Activated naive CD4-positive, alpha-beta T cell treated with anti-CD3 and anti-CD28 coated beads, Interleukin-2, amount 50 U/mL, for 72 hours (primary cell): ENCODE data around the gene FAM110C. TPM values are rescaled to one million over a fixed set of nuclear protein-coding genes. Genes with fewer than 3 reads are reported as not detected.
"Not testable (repeated sequence)": the region's sequence is repeated elsewhere in the genome, so short reads cannot be mapped to it uniquely, and the experiment has no call there.

Source experiments
- ATAC-seq, 2 donors: fragments of 150-1000 bp; cut with Tn5 transposase; 2 replicates each; pipeline ENCODE4 v1.10.0; 2021; ENCODE audit warnings: mild to moderate bottlenecking in 2 of 2, moderate library complexity in 2 of 2
- DNase-seq, 2 donors: peaks; one replicate each; pipeline ENCODE4 v3.0.0; 2021 to 2022; ENCODE audit warnings: low spot score in 2 of 2
- H3K27ac Mint-ChIP-seq, 2 donors: one replicate each; pipeline ENCODE4 v1.8.0; 2022; ENCODE audit warnings: mild to moderate bottlenecking in 2 of 2, mixed read lengths in 2 of 2
- H3K36me3 Mint-ChIP-seq, 2 donors: one replicate each; pipeline ENCODE4 v1.8.0; 2022; ENCODE audit warnings: mixed read lengths in 2 of 2
- H3K9me3 Mint-ChIP-seq, 2 donors: one replicate each; pipeline ENCODE4 v1.8.0; 2022; ENCODE audit warnings: mixed read lengths in 2 of 2
- total RNA-seq, 2 donors: library from RNA; stranded (reverse); gene quantifications; one replicate each; pipeline ENCODE4 v1.2.3, GENCODE V29; 2022

FAM110C gene
- total RNA-seq, 2 donors from 2014 or later: 0.48 to 2.1 TPM

GRCh38 chr2:47737-48136 lies 1.4 kb upstream of the FAM110C start:
- Mint-ChIP-seq H3K27ac (no peak overlapping the region), H3K9me3 (no peaks in the 10 kb centered on the region), H3K36me3 (peaks cover 4 to 11% of the 10 kb centered on the region in 2 donors)
- ATAC-seq (no peak), DNase-seq (no peak)

DNA sequence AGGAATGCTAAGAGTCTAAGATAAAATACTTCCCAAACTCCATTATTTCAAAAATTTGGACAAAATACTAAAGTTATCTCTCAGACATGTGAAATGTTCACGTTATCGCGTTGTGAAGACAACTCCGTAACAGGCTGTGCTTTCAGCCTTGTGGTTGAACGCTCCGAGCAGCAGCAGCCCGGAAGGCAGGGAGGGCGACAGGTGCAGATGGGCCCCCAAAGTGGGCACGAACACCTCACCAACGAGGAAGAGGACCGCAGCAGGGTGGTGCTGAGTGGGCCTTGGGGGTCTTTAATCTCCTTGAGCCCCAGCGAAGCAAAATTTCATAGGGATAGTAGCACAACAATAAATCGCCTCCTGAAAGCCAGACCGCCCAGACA lies 1.0 kb upstream of the FAM110C start:
- no peaks in the 10 kb centered on the region for H3K9me3 Mint-ChIP-seq
- peak overlapping the region in 1 of 2 donors; percentile 43 for H3K27ac Mint-ChIP-seq
- ATAC-seq (no peak), DNase-seq (no peak)
- peaks cover 4 to 11% of the 10 kb centered on the region in 2 donors for H3K36me3 Mint-ChIP-seq

DNA sequence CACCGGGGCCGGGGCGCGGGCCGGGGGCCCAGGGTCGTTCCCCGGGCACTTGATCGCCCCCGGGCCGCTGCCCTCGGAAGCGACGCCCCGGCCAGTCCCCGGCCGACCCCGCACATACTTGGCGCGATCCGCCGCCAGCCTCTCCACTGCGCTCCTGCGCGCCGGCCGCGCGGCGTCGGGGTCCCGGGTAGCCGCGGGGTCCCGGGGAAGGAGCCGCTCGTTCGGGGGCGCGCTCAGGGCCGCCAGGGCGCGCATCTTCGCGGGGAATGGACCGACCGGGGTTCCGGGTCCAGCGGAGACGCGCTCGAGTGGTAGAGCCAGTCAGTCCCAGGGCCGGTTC lies 204 bp downstream of the FAM110C start:
- H3K36me3 Mint-ChIP-seq: peaks cover 4 to 11% of the 10 kb centered on the region in 2 donors
- no peaks in the 10 kb centered on the region for H3K9me3 Mint-ChIP-seq
- H3K27ac Mint-ChIP-seq: no peak overlapping the region
- DNase-seq (no peak), ATAC-seq (peak; percentile 14 to 47)

GRCh38 chr2:45342-46130 lies 769 bp downstream of the FAM110C start:
- peak in 1 of 2 donors; percentile 25 for DNase-seq
- Mint-ChIP-seq H3K36me3 (peaks cover 4 to 11% of the 10 kb centered on the region in 2 donors), H3K27ac (no peak overlapping the region), H3K9me3 (no peaks in the 10 kb centered on the region)
- ATAC-seq: peak in 1 of 2 donors; percentile 24

- no peak for DNase-seq
- Mint-ChIP-seq H3K27ac (no peak overlapping the region), H3K9me3 (no peaks in the 10 kb centered on the region), H3K36me3 (peaks cover 4 to 11% of the 10 kb centered on the region in 2 donors)
- ATAC-seq: no peak
Measured at GRCh38 chr2:44748-45341, 1.5 kb downstream of the FAM110C start.

- DNase-seq (no peak), ATAC-seq (no peak)
- Mint-ChIP-seq H3K36me3 (peaks cover 4 to 11% of the 10 kb centered on the region in 2 donors), H3K27ac (no peak overlapping the region), H3K9me3 (no peaks in the 10 kb centered on the region)
Measured at GRCh38 chr2:42788-43187, 3.5 kb downstream of the FAM110C start.

- DNase-seq: no peak
- Mint-ChIP-seq H3K27ac (no peak overlapping the region), H3K36me3 (no peaks in the 10 kb centered on the region), H3K9me3 (no peaks in the 10 kb centered on the region)
- ATAC-seq: no peak
Measured at GRCh38 chr2:40465-40864, 5.8 kb downstream of the FAM110C start.

DNA sequence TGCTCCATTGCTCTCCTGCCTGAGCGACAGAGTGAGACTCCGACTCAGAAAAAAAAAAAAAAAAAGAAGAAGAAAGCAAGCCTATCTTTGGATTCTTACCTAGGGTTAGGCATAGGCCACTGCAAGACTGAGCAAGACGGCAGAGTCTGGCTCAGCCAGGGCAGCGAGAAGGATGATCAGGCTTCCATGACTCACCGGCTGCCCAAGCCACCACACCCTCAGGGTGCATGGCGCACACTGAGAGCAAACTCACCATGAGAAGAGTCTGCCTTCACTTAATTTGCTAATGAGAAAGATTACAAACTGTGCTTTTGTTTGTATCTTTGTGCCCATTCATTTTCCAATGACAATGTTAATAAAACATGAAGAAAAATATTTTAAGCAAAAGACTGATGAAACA lies 8.2 kb downstream of the FAM110C start:
- Mint-ChIP-seq H3K27ac (no peak overlapping the region), H3K36me3 (peaks cover 0 to 6% of the 10 kb centered on the region in 2 donors)
- ATAC-seq: no peak

GRCh38 chr2:36318-36717 lies 10.0 kb downstream of the FAM110C start:
- DNase-seq: no peak
- peaks cover 4 to 7% of the 10 kb centered on the region in 2 donors for H3K9me3 Mint-ChIP-seq
- H3K36me3 Mint-ChIP-seq: peaks cover 0 to 6% of the 10 kb centered on the region in 2 donors
- H3K27ac Mint-ChIP-seq: no peak overlapping the region
- no peak for ATAC-seq

More for the DNA sequence above, 8.2 kb downstream of the FAM110C start:
- peaks cover 3 to 7% of the 10 kb centered on the region in 2 donors for H3K9me3 Mint-ChIP-seq
- DNase-seq: no peak

DNA sequence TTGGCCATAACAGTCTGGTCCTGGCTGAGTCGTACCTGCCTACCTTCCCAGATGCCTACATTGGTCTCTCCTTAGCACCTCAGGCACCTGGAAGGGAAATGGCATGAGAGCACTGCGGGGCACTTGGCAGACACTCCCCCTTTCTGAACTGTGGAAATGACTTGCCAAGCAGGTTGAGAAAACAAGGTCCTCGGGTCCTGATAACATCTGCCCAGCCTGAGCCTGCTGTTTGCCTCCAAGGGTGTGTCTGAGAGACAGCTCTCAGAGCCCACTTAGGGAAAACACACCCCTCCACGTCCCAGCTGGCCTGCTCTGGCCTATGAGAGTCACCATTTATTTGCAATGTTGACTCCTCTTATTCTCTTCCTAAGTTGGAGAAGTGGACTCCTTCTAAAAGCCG lies 10.5 kb downstream of the FAM110C start:
- no peak overlapping the region for H3K27ac Mint-ChIP-seq
- no peak for ATAC-seq
- DNase-seq: no peak
- peaks cover 0 to 6% of the 10 kb centered on the region in 2 donors for H3K36me3 Mint-ChIP-seq
- peaks cover 4 to 7% of the 10 kb centered on the region in 2 donors for H3K9me3 Mint-ChIP-seq

DNA sequence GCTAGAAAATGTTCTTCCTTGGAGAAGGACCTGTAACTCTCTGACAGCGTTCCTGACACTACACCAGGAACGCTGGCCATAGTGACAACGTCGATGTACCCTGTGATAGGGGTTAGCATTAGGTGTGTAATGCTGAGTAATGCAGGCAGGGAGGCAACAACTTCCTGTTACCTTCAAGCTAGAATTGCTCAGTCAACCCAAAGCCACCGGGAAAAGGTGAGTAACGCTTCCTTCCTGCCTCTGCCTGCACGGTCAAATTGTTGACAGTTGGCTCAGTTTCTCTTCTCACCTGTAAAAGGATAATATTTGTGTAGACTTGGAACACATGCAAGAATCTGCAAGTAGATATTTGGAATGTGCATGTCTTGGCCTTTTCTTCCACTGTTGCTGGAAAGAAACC lies 12.7 kb downstream of the FAM110C start:
- peaks cover 4 to 6% of the 10 kb centered on the region in 2 donors for H3K36me3 Mint-ChIP-seq
- H3K27ac Mint-ChIP-seq: peak overlapping the region in 1 of 2 donors; percentile 78
- ATAC-seq (peak; percentile 83 to 91), DNase-seq (peak in 1 of 2 donors; percentile 45)
- H3K9me3 Mint-ChIP-seq: peaks cover 4 to 7% of the 10 kb centered on the region in 2 donors

DNA sequence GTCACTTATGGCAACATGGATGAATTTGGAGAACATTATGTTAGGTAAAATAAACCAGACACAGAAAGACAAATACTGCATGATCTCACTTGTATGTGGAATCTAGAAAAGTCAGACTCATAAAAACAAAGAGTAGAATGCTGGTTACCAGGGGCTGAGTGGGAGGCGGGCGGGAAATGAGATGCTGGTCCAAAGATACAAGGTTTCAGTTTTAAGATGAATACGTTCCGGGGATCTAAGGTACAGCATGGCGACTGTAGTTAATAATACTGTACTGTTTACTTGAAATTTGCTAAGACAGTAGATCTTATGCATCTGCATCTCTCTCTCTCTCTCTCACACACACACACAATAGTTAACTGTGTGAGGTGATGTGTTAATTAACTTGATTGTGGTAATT lies 14.2 kb downstream of the FAM110C start:
- H3K9me3 Mint-ChIP-seq: peaks cover 7 to 11% of the 10 kb centered on the region in 2 donors
- no peak for DNase-seq
- ATAC-seq: peak; percentile 30 to 83
- H3K36me3 Mint-ChIP-seq: peaks cover 6 to 11% of the 10 kb centered on the region in 2 donors
- H3K27ac Mint-ChIP-seq: peak overlapping the region in 1 of 2 donors; percentile 7

- Mint-ChIP-seq H3K27ac (no peak overlapping the region), H3K36me3 (peaks cover 6 to 11% of the 10 kb centered on the region in 2 donors), H3K9me3 (peaks cover 7 to 11% of the 10 kb centered on the region in 2 donors)
- ATAC-seq (no peak), DNase-seq (no peak)
Measured at GRCh38 chr2:29253-29652, 17.1 kb downstream of the FAM110C start.

GRCh38 chr2:28406-28975 lies 17.8 kb downstream of the FAM110C start:
- ATAC-seq (no peak), DNase-seq (no peak)
- H3K9me3 Mint-ChIP-seq: peaks cover 3 to 12% of the 10 kb centered on the region in 2 donors
- no peak overlapping the region for H3K27ac Mint-ChIP-seq
- H3K36me3 Mint-ChIP-seq: peaks cover 3 to 11% of the 10 kb centered on the region in 2 donors

- H3K36me3 Mint-ChIP-seq: peaks cover 0 to 19% of the 10 kb centered on the region in 2 donors
- DNase-seq (no peak), ATAC-seq (no peak)
- H3K27ac Mint-ChIP-seq: no peak overlapping the region
- H3K9me3 Mint-ChIP-seq: peaks cover 0 to 18% of the 10 kb centered on the region in 2 donors
Measured at GRCh38 chr2:26891-27290, 19.4 kb downstream of the FAM110C start.

- ATAC-seq (no peak), DNase-seq (no peak)
- Mint-ChIP-seq H3K36me3 (peaks cover 0 to 19% of the 10 kb centered on the region in 2 donors), H3K9me3 (peaks cover 0 to 18% of the 10 kb centered on the region in 2 donors), H3K27ac (no peak overlapping the region)
Measured at GRCh38 chr2:25543-25942, 20.8 kb downstream of the FAM110C start.

DNA sequence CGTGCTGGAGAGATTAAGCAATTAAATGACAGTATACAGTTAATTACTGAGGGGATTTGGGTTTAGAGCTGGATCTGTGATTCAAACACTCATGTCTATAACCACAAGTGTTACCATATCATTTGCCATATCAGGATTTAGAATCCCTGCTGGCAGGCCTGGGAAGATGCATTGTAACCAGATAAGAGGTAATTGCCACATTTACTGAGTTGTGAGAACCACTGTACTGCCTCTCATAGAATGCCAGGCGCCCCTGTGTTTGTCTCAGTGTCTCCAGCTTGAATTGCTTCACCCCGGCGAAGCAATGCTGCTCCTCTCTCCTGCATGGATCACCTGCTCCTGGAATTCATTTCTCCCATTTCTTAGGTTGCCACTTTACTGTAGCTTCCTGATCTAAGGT lies 21.7 kb downstream of the FAM110C start:
- DNase-seq: not testable (repeated sequence)

More for the DNA sequence above, 21.7 kb downstream of the FAM110C start:
- not testable (repeated sequence) for H3K27ac Mint-ChIP-seq, ATAC-seq
- Mint-ChIP-seq H3K9me3 (peaks cover 0 to 18% of the 10 kb centered on the region in 2 donors), H3K36me3 (peaks cover 0 to 15% of the 10 kb centered on the region in 2 donors)
